Vagina (tissue), 2 donors: ENCODE measurements around the gene ZNF438. TPM values are rescaled to one million over a fixed set of nuclear protein-coding genes. Genes with fewer than 3 reads are reported as not detected.

Source experiments
- DNase-seq, 2 donors: peaks; one replicate each; pipeline ENCODE4 v3.0.0-alpha.2; 2017; ENCODE audit errors: extremely low spot score in 2 of 2
- H3K27ac ChIP-seq: fragments of 200-600 bp; sonication (generic); one replicate; pipeline ENCODE4 v1.5.1; 2019
- H3K27me3 ChIP-seq: fragments of 200-600 bp; sonication (generic); one replicate; pipeline ENCODE4 v1.5.1; 2019
- H3K36me3 ChIP-seq, 2 donors: fragments of 200-600 bp; sonication (generic); one replicate each; pipeline ENCODE4 v1.5.1; 2017 to 2019
- H3K4me1 ChIP-seq: fragments of 200-600 bp; sonication (generic); one replicate; pipeline ENCODE4 v1.5.1; 2019
- H3K4me3 ChIP-seq, 2 donors: fragments of 200-600 bp; sonication (generic); 1 replicate in 1 of 2; 2 replicates in 1 of 2; pipeline ENCODE4 v1.5.1; 2016 to 2019
- H3K9me3 ChIP-seq: fragments of 200-600 bp; sonication (generic); one replicate; pipeline ENCODE4 v1.5.1; 2019
- CTCF ChIP-seq, 3 experiments: fragments of 450-650 bp in 2 of 3; fragments of 200-600 bp in 1 of 3; sonication (generic) in 1 of 3; IDR thresholded peaks; one replicate each; pipeline ENCODE4 v1.5.1; 2017 to 2019; ENCODE audit warnings: antibody characterized with exemption in 3 of 3, mild to moderate bottlenecking in 2 of 3, moderate library complexity in 2 of 3
- POLR2A ChIP-seq, 2 donors: fragments of 450-650 bp; IDR thresholded peaks; one replicate each; pipeline ENCODE4 v1.6.1; 2017; ENCODE audit warnings: antibody characterized with exemption in 2 of 2, mild to moderate bottlenecking in 2 of 2, moderate library complexity in 2 of 2
- POLR2AphosphoS5 ChIP-seq, 2 donors: sonication (generic); formaldehyde crosslinking; IDR thresholded peaks; one replicate each; pipeline ENCODE4 v1.9.0; 2017; ENCODE audit warnings: antibody characterized with exemption in 2 of 2, mild to moderate bottlenecking in 2 of 2, low read depth in 1 of 2; ENCODE audit not compliant: insufficient read depth in 1 of 2
- intact Hi-C: fragments of 100-400 bp; cut with DNase I; formaldehyde crosslinking; loops from one replicate; pipeline ENCODE4 v1.15.1; 2023
- total RNA-seq: library from RNA; depleted of rRNA; stranded (reverse); fragments of >200 nt; gene quantifications from one replicate; pipeline ENCODE4 v1.2.3, GENCODE V29; 2016

ZNF438 gene
- total RNA-seq, 1 donor from 2014 or later = 11.8 TPM

- Histone ChIP-seq H3K27ac (peak overlapping the region; percentile 61), H3K4me1 (peaks cover 26% of the 10 kb centered on the region), H3K27me3 (no peaks in the 10 kb centered on the region), H3K9me3 (no peaks in the 10 kb centered on the region), H3K4me3 (no peak overlapping the region), H3K36me3 (no peaks in the 10 kb centered on the region)
- intact Hi-C loops = no loop called here
- DNase-seq = no peak
- no peak for TF ChIP-seq POLR2AphosphoS5 (IDR thresholded peaks at IDR 0.05; ENCODE audit: insufficient read depth in 1 of 2, low read depth in 1 of 2)
- no peak for TF ChIP-seq CTCF (IDR thresholded peaks at IDR 0.05)
- no peak for TF ChIP-seq POLR2A (IDR thresholded peaks at IDR 0.05)
These were observed 20.0 kb downstream of the ZNF438 start for GRCh38 chr10:31011665-31012022.

- Histone ChIP-seq H3K4me3 (no peak overlapping the region), H3K4me1 (peaks cover 31% of the 10 kb centered on the region), H3K36me3 (no peaks in the 10 kb centered on the region), H3K9me3 (no peaks in the 10 kb centered on the region), H3K27ac (peak overlapping the region; percentile 61), H3K27me3 (no peaks in the 10 kb centered on the region)
- DNase-seq = no peak
- intact Hi-C loops = no loop called here
- TF ChIP-seq POLR2A (IDR thresholded peaks at IDR 0.05) (no peak), POLR2AphosphoS5 (IDR thresholded peaks at IDR 0.05; ENCODE audit: insufficient read depth in 1 of 2, low read depth in 1 of 2) (no peak), CTCF (IDR thresholded peaks at IDR 0.05) (no peak)
These were observed 20.5 kb downstream of the ZNF438 start for GRCh38 chr10:31011017-31011664.

GRCh38 chr10:31010062-31010461, 21.6 kb downstream of the ZNF438 start:
- H3K36me3 ChIP-seq = no peaks in the 10 kb centered on the region
- no peaks in the 10 kb centered on the region for H3K9me3 ChIP-seq
- no peaks in the 10 kb centered on the region for H3K27me3 ChIP-seq
- intact Hi-C loops = no loop called here
- DNase-seq = no peak
- H3K4me1 ChIP-seq = peaks cover 41% of the 10 kb centered on the region
- H3K4me3 ChIP-seq = no peak overlapping the region
- no peak for TF ChIP-seq POLR2A (IDR thresholded peaks at IDR 0.05)
- TF ChIP-seq CTCF (IDR thresholded peaks at IDR 0.05) = no peak
- no peak for TF ChIP-seq POLR2AphosphoS5 (IDR thresholded peaks at IDR 0.05; ENCODE audit: insufficient read depth in 1 of 2, low read depth in 1 of 2)
- peak overlapping the region; percentile 61 for H3K27ac ChIP-seq

- H3K9me3 ChIP-seq = no peaks in the 10 kb centered on the region
- no peak overlapping the region for H3K4me3 ChIP-seq
- TF ChIP-seq POLR2AphosphoS5 (IDR thresholded peaks at IDR 0.05; ENCODE audit: insufficient read depth in 1 of 2, low read depth in 1 of 2) (no peak), POLR2A (IDR thresholded peaks at IDR 0.05) (no peak), CTCF (IDR thresholded peaks at IDR 0.05) (no peak)
- DNase-seq = no peak
- H3K36me3 ChIP-seq = no peaks in the 10 kb centered on the region
- peaks cover 40% of the 10 kb centered on the region for H3K4me1 ChIP-seq
- H3K27ac ChIP-seq = peak overlapping the region; percentile 89
- H3K27me3 ChIP-seq = no peaks in the 10 kb centered on the region
- intact Hi-C loops = no loop called here
These were observed 25.8 kb downstream of the ZNF438 start for GRCh38 chr10:31005895-31006294.

- H3K4me3 ChIP-seq = no peak overlapping the region
- peak overlapping the region; percentile 89 for H3K27ac ChIP-seq
- intact Hi-C loops = no loop called here
- peaks cover 36% of the 10 kb centered on the region for H3K4me1 ChIP-seq
- DNase-seq = no peak
- TF ChIP-seq CTCF (IDR thresholded peaks at IDR 0.05) = no peak
- TF ChIP-seq POLR2AphosphoS5 (IDR thresholded peaks at IDR 0.05; ENCODE audit: insufficient read depth in 1 of 2, low read depth in 1 of 2) = peak in 1 of 2 donors; percentile 41
- no peak for TF ChIP-seq POLR2A (IDR thresholded peaks at IDR 0.05)
- H3K9me3 ChIP-seq = no peaks in the 10 kb centered on the region
- H3K36me3 ChIP-seq = no peaks in the 10 kb centered on the region
- H3K27me3 ChIP-seq = no peaks in the 10 kb centered on the region
These were observed 27.0 kb downstream of the ZNF438 start for GRCh38 chr10:31004611-31005193.
